Left renal cortex interstitium (tissue), 4 donors: ENCODE results near the gene PACS1. TPM values are rescaled to one million over a fixed set of nuclear protein-coding genes. Genes with fewer than 3 reads are reported as not detected.
A peak's percentile ranks its signal among the peaks of the same experiment; 100 is the strongest.
"Not testable (repeated sequence)": the region's sequence is repeated elsewhere in the genome, so short reads cannot be mapped to it uniquely, and the experiment has no call there.

Source experiments
- DNase-seq, 4 donors: peaks; one replicate each; pipeline ENCODE4 v3.0.0-alpha.2; 2013; ENCODE audit warnings: low read depth in 4 of 4, low spot score in 2 of 4, missing footprints in 1 of 4
- polyA plus RNA-seq, 4 donors: library from polyadenylated mRNA; unstranded; fragments of 120-200 nt; gene quantifications; one replicate each; pipeline ENCODE4 v1.2.1, GENCODE V29; 2013; ENCODE audit not compliant: insufficient read length in 4 of 4

Gene PACS1
- polyA plus RNA-seq, 4 donors, result 38.5 to 57.0 (median 50.4) TPM

DNA sequence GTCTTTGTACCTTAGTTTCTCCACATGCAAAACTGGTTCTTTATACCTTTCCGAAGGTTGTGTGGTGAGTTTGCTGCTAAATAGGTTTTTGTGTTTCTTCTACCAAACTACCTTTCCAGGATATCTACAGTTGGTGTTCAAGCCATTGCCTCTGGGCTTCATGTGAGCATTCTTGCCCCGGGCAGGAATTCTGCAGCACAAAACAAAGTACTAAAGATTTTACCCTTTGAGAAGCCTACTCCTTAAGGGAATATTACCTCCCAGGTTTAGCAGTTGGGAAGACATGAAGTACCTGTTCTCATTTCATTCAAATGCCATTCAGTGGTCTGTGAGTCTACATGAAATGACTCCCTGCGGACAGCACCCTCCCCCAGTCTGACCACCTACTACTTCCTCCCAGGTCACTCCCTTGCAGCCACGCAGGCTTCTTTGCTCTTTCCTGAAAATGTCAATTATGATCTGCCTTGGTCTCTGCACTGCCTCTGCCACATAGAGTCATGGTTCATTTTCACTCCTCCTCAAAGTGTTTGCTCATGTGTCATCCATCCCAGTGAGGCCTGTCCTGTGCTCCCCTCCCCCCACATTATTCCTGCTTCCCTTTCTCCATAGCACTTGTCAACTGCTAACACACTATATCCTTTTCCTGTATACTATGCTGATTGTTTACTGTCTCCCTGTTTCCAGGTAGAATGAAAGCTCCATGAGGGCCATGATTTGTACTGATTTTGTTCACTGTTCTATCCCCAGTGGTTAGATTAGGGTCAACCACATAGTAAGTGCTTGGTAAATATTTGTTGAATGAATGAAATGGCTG lies 36.9 kb downstream of the PACS1 start:
- no peak for DNase-seq

DNA sequence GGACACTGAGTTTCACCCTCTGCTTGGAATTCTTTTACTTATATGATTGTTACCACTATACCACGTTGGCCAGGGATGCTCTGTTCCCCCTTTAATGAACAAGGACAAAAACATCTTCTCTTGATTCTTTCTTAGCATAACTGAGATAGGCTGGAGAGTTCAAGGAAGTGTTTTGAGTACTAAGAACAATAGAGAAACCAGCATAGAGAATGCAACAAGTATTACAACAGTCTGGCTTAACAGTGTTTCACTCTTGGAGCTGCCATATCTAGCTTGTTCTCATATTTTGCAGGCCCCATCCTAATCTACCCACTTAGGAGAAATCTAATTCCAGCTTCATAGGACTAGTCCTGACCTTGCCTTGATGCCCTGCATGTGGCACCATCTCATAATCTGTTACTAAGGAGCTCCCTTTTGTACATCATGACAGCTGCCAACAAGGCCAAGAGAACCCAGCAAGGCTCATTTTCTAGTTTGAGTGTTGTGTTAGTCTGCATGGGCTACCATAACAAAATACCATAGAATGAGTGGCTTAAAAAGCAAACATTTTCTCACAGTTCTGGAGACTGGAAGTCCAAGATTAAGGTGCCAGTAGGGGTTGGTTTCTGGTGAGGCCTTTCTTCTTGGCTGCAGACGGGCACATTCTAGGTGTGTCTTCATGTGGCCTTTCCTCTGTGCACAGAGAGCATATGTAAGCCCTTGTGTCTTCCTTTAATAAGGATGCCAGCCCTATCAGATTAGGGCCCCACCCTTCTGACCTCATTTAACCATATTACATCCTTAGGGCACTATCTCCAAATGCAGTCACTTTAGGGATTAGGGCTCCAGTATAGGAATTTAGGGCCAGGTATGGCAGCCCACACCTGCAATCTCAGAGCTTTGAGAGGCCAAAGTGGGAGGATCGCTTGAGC lies 37.8 kb downstream of the PACS1 start:
- DNase-seq, result no peak

DNA sequence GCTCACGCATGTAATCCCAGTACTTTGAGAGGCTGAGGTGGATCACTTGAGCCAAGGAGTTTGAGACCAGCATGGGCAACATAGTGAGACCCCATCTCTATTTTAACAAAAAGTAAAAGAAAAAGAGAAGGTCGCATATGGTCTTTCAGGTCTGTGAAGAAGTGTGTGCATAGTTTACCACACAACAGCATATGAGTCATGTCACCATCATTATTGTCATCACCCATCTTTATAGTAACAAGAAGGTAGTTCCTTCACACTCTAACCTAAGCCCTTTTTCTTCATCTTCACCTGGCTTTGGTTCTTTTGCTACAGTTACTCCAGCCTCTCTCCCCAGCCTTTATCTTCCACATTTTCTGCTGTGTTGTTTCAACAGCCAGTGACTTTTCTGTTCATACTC lies 39.2 kb downstream of the PACS1 start:
- DNase-seq, result no peak

DNA sequence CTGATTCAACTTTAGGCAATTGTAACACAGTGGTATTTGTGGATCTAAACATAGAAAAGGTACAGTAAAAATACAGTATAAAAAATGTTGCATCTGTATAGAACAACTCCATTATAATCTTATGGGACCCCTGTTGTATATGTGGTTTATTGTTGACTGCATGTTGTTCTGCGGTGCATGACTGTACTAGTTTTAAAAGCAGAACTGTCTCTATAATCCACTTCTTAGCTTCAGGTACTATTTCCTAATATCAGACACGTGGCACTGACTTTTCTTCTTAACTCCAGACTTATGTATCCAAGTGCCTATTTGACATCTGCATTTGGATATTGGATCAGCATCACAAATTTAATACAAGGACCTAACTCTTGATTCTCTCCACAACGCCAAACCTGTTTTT lies 41.1 kb downstream of the PACS1 start:
- no peak for DNase-seq

DNA sequence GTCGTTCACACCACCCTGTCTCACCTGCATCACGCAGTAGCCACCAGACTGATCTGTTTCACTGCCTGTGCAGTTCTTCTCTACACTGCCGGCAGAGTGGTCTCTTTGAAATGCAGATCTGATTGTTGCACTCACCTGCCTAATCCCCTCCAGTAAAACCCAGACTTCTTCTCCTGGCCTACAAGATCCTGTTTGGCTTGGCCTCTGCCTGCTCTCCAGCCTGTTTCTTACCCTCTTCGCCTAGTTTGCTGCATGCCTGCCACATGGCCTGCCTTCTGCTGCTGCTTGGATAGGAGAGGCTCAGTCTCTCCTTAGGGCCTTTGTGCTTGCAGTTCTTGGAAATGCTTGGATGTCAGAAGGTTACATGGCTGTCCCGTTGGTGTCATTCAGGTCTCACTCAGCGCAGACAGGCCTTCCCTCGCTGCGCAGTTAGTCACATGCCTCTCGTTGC lies 42.0 kb downstream of the PACS1 start:
- DNase-seq, result no peak

DNA sequence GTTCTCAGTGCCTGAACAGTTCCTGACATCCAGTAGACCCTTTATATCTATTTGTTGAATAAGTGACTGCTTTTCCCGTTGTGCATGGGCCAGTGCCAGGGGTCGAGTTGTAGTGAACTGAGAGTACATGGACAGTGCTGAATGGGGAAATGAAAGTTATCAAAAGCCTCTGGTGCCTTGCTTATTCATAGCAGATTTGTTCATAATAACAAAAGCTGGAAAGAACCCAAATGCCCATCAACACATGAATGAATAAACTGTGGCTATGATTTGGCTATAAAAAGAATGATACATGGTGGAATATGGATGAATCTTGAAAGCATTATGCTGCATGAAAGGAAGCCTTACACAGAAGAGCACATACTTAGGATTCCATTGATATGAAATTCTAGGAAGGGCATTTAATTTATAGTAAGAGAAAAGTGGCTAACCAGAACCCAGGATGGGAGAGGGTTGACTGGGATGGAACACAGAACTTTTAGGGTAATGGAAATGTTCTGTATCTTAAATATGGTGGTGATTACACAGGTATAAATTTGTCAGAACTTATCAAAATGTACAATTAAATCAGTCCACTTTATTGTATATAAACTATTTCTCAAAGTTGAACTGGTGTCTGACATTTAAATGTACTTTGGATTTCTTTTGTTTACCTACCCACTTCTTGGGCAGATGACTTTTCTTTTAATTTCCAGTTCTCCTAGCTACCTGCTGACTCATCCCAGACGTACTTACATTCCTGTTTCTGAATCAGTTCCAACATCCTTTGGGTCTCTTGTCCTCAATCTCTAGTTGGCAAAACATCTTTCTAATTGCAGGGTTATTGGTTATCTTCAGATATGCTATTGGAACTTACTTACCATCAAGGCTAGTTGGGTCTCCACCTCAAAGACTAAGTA lies 42.8 kb downstream of the PACS1 start:
- DNase-seq, result no peak

DNA sequence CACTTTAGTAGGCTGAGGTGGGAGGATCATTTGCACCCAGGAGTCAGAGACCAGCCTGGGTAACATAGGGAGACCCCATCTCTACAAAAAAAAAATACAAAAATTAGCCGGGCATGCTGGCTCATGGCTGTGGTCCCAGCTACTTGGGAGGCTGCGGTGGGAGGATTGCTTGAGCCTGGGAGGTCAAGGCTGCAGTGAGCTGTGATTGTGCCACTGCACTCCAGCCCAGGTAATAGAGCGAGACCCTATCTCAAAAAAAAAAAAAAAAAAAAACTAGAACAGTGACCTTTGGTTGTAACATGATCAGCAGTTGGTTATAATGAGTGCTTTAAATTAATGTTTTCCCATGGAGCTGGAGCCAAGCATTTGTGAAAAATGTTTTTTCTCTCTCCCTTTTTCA lies 44.9 kb downstream of the PACS1 start:
- not testable (repeated sequence) for DNase-seq

DNA sequence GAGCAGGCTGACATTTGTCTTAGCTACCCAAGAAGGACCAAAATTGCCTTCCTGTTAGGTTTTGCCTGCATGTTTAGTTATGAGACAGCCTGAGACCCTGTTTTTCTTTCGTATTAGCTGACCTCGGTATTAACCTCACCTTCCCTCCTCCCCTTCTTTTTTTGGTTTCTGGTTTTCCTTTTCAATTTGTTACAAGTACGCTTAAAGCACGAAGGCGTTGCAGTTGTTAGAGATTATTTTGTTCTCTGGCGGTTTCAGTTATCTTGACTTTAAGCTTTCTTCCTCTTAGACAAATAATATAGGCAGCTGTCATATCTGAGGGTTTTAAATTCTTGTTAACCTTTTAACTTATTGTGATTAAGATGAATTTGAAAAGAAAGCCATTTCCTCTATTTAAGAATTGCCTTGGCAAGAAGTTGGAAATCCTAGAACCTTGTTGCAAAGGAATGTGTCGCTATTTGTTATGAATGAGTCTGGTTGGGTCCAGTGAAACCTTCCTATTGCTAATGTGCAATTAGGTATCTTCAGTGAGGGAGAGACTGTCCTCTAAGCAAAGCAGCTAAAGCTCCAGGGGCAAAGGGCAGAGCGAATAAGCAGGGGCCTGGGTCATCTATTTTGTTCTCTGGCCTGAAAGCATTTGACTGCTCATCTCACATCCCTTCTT lies 45.7 kb downstream of the PACS1 start:
- no peak for DNase-seq

DNA sequence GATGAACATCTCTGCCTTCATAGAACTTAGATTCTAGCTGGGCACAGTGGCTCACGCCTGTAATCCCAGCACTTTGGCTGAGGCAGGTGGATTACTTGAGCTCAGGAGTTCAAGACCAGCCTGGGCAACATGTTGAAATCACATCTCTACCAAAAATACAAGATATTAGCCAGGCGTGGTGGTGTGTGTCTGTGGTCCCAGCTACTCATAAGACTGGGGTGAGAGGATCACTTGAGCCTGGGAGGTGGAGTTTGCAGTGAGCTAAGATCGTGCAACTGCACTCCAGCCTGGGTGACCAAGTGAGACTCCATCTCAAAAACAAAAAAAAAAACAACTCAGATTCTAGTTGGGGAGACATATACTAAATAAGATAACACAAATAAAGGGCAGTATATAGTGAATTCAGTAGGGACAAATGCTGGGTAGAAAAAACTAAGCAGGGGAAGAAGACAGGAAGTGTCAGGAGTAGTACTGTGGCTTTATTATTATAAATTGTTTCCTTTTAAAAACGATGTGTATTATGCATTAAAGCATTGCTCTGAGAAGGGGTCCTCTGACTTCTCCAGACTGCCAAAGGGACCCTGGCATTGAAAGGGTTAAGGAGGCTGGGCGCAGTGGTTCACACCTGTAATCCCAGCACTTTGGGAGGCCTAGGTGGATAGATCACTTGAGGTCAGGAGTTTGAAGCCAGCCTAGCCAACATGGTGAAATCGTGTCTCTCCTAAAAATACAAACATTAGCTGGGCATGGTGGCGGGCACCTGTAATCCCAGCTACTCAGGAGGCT lies 46.7 kb downstream of the PACS1 start:
- DNase-seq, result no peak

DNA sequence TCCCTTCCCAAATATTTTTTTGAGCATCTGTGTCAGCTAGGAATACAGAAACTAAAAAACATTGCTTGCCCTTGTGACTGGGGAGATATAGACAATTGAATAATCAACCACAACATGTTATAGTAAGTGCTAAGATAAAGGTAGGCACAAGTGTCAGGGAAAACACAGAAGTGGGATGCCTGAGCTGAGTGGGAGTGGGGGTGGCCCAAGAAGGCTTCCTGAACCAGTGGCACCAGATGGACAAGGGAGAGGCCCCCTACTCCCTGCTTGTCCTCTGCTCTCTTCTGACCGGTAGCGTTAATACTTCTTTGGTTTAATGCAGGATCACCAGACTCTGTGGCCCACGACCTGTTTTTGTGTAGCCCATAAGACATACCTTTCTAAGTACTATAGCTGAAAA lies 48.8 kb downstream of the PACS1 start:
- no peak for DNase-seq

DNA sequence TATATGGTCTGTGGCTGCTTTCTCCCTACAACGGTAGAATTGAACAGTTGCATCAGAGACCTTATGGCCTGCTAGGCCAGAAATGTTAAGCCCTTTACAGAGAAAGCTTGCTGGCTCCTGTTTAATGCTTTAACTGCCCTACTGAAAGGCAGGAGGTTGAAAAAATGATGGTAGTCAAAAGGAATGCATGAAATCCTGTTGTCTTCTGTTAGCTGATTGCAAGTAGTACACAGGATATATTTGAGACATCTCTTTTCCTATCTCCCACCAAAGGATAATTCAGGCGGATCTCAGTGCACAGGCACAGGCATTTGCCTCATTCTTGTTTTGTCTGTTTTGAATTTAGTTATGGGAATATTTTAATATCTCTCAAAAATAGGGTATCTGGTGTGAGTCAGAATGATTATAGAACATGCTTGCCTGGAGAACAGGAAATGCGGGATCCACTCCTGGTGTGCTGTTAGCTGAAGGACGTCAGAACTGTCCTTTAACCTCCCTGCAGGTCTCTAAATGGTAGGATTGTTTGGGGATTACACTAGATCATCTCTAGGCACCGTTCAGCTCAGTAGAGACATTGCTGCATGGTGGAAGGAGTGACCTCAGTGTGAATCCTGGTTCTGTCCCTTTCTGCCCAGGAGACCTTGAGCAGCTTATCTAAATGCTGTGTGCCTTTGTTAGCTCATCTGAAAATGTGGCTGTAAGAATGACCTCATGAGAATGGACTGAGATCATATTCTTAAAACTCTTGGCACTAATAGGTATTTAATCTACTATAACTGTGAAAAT lies 49.5 kb downstream of the PACS1 start:
- no peak for DNase-seq

DNA sequence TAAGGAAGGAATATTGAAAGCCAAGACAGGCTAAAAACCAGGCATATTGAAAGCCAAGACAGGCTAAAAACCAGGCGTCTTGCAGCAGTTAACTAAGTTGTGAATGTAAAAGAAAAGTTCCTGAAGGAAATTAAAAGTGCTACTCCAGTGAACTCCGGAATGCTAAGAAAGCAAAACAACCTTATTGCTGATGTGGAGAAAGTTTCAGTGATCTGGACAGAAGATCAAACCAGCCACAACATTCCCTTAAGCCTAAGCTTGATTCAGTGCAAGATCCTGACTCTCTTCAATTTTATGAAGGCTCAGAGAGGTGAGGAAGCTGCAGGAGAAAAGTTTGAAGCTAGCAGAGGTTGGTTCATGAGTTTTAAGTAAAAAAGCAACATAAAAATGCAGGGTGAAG lies 51.4 kb downstream of the PACS1 start:
- no peak for DNase-seq

DNA sequence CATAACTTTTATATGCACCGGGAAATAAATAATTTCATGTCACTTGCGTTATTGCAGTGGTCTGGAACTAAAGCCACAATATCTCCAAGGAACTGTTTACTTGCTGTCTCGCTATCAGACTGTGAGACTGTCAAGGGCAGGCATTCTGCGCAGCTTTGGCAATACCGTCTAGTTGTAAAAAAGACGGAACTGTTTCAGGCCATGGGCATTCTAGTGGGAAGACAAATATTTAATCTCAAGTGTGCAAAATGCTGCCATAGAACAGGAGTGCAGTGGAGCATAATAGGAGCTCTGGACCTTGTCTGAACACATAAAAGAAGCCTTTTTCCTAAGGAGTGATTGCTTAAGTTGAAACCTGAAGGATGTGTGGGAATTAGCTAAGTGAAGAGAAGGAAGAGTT lies 53.8 kb downstream of the PACS1 start:
- no peak for DNase-seq

DNA sequence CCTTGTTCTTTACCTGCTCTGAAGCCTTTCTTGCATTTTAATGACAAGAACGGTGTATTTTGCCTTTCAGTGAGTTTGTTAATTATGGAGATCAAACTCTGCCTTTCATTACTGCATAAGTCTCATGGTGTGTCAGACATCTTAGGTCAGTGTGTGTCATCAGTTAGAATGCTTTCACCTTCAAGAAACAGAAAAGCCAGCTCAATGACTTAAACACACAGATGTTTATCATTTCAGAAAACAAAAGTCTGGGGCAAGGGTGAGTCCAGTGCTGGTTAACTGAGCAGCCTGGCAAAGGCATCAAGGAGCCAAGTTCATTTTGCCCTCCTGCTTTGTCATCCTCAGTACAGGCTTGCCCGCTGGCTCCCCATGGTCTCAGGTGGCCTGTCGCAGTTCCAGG lies 54.5 kb downstream of the PACS1 start:
- no peak for DNase-seq

DNA sequence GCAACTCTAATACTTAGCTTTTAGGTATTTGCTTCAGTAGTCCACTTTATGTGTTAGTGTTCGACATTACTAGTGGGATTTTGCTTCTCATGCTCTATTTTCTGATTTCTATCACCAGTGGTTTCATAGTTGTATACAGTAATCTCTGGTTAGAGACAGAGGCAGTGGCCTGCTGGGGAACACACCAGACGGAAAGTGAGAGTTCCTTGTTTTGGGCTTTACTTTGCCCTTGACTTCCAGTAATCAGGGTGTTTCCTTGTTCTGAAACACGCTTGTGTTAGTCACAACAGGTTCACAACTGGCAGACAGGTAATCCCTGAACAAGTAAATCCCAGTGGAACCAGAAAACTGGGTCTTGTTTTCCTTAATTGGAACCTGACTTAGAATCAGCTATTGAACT lies 56.0 kb downstream of the PACS1 start:
- DNase-seq, result no peak

DNA sequence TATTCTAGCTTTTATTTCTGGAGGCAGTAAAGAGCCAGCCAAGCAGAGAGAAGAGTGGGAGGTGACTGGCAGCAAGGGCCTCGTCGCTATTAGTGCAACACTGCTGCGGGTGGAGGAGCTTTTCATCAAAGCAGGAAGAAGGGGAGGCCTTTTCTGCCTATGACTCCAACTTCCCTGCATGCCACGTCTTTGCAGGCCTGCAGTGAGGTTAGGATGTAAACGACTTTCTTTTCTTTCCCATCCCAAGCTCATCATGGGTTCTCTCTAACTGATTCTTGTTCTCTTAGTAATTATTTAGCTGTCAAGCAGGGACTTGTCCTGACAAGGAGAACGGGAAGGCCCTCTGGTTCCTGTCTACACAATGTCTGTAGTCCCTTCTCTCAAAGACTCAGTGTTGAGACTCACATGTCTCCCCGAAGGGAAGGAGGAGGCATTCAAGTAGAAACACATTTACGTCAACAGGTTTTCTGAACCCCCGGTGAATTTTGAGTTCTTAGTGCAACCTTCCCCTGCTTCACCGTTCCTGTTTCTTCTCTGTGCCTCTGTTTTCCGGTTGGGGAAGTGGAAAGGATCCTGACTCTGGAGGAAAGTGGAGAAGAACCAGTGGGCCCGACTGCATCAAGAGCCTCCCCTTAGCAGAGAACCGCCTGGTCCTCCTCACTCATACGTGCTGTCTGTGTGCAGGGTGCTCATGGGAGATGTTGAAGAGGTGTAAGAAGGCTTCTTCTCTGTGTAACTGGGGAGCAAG lies 56.9 kb downstream of the PACS1 start:
- peak in 2 of 4 donors; percentile 29 to 50 for DNase-seq

DNA sequence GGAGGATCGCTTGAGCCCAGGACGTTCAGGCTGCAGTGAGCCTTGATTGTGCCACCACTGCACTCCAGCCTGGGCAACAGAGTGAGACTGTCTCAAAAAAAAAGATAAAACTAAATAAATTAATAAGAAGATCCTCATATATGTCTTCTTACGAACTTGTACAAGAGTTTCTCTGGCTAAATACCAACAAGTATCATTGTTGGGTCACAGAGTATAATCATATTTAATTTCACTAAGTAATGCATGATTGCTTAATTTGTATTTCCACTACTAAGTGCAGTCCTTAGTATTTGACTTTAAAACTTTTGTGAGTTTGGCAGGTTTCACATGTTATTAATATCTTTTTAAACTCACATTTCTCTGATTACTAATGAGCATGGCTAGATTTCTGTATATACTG lies 60.9 kb downstream of the PACS1 start:
- no peak for DNase-seq
